HG03175 (cell line): ENCODE measurements around the gene SCMH1.

Source experiments
- ATAC-seq: cut with Tn5 transposase; IDR thresholded peaks from one replicate; pipeline ENCODE4 v1.9.1; 2021; ENCODE audit warnings: mild to moderate bottlenecking, moderate library complexity; ENCODE audit not compliant: unreplicated experiment

SCMH1 gene

DNA sequence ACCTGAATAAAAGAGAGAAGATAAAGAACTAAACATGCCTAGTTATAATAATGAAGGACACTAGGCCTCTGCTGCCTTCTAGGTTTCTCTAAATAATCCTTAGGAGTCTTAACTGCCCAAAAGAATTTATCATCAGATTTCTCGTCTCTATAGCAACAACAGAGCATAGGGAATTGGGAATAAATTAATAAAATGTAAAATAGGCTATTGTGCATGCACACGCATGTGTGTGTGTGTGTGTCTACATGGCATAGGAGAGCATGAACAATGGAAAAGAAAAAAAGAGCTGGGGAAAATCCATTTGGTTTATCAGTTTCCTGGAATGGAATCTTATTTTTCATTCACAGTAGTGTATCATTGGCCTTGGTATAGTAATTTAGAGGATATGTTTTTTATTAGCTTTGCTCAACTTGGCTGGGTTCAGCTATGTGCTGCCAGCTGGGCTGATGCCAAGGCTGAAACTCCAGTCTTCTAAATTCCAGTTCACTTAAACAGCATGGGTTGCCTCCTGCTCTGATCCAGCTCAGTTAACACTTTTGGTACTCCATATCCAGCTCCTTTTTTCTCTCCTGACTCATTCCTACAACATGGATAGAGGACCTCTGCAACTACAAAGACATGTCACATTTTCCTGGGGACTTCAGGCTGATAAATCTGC lies 140.0 kb downstream of the SCMH1 start:
- no peak for ATAC-seq

DNA sequence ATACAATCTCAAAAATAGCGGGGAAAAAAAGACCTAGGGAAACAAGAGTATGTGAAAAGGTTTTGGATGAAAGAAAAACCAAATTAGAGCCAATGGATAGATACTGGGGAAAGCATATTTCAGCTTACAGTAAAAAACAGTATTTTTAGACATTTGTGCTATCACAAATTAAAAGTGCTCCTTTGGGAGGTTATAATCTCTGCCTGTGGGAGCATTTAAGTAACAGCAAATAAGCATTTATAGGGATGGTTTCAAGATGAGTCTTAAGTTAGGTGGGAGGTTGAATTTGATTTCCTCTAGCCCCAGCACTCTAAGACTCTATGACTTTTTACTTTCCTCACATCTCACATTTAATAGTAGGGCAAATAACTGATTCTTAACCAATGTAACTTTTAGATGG lies 141.0 kb downstream of the SCMH1 start:
- ATAC-seq = no peak

DNA sequence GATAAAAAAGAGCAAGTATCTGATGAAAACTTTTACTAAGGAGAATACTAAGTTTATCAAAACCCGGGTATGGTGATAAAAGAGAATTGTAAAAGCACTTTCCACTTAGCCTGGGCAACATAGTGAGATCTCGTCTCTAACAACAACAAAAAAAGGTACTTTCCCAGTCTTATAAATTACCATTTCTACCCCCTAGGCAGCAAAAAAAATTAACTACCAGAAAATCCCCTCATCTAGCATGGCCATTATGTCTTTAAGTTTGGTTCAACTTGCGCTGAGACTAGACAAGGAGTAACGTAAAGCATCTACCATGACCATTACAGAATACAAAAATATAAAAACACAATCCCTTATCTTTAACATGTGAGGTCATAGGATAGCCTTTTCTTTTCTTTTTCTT lies 141.9 kb downstream of the SCMH1 start:
- ATAC-seq = no peak

DNA sequence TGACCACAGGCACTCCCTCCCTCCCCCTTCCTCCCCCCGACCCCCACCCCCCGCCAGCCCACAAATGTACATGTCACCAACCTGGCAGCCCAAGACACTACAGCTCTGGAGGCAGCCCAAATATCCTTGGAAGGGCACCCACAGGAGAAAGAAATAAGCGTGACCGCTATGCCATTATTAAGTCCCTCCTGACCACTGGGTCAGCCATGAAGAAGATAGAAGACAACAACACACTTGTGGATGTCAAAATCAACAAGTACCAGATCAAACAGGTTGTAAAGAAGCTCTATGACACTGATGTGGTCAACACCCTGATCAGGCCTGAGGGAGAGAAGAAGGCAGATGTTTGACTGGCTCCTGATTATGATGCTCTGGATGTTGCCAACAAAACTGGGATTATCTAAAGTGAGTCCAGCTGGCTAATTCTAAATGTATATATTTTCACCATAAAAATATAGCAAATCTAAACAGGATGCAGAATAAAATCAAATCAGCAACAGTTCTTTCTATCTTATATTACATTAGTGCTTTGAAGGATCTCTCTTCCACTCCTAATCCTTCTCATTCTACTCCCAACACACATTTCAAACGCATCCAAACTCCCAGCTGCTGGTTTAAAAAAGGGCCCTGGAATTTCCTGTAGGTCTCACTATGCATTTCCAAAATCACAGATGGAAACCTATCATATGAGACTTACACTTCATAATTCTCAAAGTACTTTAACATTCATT lies 143.2 kb downstream of the SCMH1 start:
- ATAC-seq = no peak

DNA sequence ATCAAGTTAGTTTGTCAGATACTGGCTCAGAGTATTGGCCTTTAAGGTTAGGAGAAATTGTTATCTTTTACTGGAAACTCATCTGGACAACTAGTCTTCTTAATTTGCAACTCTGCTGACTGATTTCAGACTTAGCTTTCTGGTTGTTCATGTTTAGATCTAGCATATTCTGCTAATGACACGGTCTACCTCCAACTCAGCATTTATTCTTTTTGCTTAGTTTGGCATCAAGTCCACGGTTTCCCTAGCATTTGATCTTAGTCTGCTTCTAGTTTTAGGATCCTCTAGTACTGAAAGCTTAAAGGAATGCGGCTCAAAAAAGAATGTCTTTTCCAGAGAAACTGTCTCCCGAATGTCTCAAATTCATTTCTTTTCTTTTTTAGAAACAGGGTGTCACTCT lies 145.0 kb downstream of the SCMH1 start:
- ATAC-seq = no peak

DNA sequence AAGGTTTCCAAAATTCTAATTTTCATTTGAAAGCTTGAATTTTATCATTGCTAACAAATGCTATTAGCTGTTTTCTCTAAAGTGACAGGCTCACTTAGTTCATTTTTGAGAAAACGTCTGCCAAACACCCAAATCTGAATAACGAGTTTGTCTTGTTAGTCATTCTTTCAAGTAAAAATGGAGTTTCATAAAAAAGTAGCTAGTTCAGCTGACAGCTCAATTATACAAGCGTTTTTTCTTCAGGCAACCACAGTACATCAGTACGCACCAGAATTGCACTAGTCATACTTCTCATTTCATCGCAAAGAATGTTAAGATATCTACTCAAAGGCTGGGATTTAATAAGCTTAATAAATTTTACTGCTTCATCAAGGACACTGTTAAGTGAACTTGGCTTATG lies 148.3 kb downstream of the SCMH1 start:
- ATAC-seq = no peak

DNA sequence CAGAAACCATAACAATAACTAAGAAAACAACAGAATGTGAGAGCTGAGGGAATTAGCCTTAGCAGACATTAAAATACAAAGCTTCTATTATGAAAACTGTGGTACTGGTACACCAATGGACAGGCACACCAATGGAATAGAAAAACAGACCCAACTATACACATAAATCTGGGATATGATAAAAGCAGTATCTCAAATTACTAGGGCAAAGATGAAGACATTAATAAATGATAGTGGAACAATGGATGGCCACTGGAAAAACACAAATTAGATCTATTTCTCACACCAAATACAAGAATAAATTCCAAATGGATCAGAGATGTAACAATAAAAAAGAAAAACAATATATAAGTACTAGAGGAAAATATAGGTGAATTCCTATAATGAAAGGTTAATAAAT lies 155.2 kb downstream of the SCMH1 start:
- no peak for ATAC-seq

DNA sequence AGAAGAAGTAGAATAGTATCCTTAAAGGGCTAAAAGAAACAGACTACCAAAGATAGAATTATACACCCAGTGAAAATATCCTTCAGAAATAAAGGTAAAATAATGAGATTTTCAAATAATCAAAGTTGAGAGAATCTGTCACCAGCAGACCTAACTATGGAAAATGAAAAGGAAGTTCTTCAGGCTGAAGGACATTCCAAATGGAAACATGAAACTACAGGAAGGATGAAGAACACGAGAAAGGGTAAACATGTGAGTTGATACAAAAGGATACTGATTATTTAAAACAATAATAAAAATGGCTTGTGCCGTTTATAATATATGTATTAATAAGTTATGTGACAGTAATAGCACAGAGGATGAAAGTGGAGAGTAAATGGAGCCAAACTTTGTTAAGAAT lies 163.5 kb downstream of the SCMH1 start:
- no peak for ATAC-seq

DNA sequence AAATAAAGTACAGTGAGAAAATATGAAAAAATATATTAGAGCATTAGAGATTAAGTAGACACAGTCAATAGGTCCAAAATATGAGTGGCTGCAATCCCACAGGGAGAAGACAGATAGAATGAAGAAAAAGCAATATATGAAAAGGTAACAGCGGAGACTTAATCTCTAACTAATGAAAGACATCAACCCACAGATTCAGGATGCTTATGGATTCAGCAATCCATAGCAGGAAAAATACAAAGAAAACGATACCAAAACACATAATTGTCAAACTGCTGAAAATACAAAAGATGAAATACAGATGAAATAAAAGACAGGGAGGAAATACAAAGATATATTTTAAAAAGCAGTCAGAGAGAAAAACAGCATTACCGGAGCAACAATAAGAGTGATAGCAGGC lies 163.9 kb downstream of the SCMH1 start:
- no peak for ATAC-seq

DNA sequence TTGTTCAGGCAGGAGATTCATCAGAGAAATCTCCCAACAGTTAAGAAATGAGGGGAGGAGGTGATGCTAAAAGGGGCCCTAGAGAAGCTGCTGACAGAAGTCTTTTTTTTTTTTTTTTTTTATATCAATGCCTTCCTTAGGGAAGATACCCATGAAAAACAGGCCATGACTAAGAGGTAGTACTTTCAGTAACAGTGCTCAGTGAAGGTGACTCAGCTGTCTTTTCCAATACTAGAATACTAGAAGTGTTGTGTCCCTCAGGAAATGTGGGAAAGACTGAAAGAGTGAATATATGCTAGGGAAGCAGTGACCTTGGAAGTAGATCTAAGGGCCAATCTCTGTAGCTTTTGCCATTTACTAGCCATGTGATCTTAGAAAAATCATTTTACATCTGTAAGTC lies 168.1 kb downstream of the SCMH1 start:
- no peak for ATAC-seq

DNA sequence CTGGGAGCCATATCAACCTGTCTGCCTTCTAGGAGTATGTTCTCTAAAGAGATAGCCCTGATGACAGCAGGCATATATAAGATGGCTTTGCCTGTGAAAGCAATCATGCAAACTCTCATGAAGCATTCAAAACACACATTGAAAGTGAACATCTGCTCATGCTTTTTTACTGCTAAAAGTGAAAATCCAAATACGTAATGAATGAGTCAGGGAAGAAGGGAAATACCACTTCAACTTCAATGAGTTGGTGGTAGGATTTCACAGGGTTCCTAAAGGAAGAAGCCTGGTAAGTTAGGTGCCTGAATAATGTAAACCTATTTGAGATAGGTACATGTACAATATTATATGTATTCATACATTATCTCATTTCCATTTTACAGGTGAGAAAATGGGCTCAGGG lies 170.1 kb downstream of the SCMH1 start:
- no peak for ATAC-seq

DNA sequence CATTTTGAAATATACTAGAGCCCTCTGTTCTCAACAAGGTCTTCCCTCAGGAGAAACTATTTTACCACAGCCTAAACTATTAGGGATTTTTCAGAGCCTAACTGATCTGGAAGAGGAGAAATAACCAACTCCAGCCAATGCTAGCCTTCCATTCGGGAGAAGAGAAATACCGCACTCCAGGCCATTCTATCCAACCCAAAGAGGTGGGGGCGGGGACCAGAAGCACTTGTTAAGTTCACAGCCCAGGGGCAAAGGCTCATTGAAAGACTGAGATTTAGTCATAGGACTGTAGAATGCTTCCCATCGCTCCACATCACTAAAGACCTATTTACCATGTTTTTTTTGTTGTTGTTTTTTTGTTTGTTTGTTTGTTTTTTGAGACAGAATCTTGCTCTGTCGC lies 185.2 kb downstream of the SCMH1 start:
- ATAC-seq = no peak

DNA sequence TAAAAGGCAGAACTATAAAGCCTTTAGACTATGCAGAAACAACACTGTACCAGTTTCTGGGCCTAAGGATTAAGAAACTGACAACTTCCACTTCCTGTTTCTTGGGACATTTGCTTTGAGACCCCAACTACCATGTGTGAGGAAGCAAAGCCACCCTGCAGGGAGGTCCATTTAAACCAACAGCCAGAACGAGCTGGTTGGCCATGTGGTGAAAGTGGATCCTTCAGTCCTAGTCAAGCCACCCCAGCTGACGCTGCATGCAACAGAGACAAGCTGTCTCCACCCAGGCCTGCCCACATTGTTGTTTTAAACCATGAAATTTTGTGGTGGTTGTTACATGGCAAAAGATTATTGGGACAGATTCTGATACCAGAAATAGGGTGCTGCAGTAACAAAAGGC lies 188.8 kb downstream of the SCMH1 start:
- ATAC-seq = no peak

DNA sequence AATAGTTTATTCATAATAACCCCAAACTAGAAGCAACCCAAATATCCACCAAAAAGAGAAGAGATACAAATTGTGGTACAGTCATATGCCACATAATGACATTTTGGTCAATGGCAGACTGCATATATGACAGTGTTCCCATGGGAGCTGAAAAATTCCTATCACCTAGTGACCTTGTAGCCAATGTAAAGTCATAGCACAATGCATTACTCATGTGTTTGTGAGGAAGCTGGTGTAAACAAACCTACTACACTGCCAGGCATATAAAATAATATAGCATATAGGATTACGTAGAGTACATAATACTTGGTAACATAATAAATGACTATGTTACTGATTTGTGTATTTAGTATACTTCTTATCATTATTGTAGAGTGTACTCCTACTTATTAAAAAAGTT lies 191.1 kb downstream of the SCMH1 start:
- no peak for ATAC-seq

DNA sequence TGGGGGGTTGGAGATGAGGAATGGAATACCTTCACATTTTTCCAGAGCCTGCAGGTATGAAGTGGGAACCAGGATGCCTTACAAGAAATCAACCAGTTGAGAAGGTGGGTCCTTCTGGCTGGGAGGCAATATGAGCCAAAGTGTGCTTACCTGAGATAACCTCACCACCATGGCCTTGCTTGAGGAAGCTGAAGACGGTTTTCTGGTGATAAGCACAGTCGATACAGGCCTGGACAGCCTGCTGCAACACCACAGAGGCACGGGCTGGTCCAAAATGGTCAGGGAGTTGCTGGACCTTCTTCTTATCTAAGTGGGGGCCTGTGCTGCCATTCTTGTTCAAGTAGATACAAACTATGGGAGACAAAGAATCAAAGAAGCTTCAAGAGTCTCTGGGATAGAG lies 193.6 kb downstream of the SCMH1 start:
- ATAC-seq = no peak

DNA sequence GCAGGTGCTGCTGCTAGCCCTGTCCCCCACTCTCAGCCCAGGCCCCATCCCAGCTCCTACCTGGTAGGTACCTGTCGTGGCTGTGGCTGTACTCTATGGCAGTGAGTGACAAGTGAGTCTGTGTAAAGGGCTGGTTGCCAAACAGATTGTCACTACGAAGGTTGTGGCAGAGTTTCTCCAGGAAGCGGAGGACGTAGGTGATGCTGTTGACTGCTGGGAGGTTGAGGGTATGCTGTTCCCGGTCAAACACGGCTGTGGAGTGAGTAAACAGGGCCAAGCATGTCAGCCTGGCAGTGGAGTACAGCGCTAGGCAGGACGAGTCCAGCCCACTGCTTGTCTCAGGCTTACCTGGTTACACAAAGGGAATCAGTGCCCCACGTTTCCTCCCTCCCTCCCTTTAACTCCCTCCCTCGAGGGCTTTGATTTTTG lies 195.7 kb downstream of the SCMH1 start:
- ATAC-seq = no peak

DNA sequence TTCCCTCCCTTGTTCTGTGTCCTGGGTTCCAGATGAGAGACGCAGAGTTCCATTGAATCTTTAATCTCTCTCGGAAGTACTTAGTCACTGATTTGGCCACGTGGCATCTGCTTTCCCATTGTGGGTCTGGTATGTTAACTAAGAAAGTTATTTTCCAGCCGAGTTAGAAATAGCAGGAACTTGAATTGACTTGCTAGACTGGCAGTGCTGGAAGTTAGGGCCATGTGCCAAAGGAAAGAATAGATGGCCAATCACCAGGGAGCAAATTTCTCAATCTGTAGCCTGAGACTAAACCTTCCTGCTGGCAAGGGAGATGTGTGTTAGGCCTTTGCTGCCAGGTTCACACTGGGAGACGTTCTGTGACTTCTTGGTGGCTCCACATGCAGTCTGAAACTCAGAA lies 196.4 kb downstream of the SCMH1 start:
- no peak for ATAC-seq

DNA sequence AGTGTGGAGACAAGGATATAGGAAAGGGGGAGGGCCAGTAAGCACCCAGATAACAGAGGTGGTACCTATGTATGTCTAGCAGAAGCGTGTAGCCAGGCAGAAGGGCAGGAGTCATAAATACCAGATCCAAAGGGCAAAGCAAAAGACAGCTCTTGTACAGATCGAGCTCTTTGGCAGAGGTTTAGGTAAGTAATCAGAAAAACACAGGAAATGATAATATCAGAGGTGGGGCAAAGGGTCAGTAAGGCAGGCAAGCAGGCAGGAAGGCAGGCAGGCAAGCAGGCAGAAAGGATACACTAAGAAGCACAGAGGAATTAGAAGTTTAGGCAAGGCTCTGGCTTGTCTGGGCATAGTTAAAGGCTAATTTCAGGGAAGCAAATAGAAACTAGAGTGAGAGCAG lies 197.9 kb downstream of the SCMH1 start:
- ATAC-seq = no peak

DNA sequence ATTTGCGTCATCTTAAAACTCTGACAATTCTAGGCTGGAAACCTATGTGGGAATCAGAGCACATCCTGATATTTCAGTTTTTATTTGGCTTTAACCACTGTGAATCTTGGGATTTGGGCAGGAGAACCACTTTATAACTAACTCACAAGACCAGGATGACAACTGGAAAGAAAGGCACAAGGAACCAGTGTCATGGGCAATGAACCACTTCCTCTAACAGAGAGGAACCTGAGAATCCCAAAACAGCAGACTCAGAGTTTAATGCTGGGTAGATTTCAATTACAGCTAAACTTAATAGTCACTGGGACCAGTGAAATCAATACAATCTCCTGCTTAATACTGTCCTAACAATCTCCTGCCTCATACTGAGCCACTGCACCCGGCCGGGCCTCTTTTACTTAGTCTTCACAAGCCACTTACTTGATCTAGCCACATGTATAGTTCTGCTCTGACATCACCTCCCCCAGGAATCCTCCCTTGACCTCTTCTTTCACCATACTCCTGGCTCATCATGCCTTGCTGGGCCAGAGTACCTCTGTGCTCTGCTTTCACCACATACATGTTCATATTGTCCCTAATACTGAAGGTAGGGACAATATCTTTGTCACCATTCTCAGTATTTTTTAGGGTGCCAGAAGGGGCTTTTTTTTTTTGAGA lies 200.4 kb downstream of the SCMH1 start:
- ATAC-seq = no peak

DNA sequence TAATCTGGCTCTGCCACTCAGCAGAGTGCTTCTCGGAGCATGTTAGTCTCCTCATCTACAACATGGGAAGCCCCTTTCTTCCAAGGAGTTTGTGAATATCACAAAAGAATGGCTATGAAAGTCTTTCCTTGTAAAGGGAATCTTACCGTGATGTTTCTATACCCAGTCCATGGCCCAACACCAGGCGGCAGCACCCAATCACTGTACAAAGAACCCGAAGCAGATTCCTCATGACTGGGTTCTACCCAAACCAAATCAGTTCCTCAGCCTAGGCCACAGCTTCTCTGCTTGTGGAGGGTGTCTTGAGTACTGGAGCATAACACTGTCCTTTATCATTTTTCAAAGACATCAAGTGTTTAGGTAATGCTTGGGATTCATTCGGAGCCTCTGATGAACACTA lies 204.0 kb downstream of the SCMH1 start:
- no peak for ATAC-seq

DNA sequence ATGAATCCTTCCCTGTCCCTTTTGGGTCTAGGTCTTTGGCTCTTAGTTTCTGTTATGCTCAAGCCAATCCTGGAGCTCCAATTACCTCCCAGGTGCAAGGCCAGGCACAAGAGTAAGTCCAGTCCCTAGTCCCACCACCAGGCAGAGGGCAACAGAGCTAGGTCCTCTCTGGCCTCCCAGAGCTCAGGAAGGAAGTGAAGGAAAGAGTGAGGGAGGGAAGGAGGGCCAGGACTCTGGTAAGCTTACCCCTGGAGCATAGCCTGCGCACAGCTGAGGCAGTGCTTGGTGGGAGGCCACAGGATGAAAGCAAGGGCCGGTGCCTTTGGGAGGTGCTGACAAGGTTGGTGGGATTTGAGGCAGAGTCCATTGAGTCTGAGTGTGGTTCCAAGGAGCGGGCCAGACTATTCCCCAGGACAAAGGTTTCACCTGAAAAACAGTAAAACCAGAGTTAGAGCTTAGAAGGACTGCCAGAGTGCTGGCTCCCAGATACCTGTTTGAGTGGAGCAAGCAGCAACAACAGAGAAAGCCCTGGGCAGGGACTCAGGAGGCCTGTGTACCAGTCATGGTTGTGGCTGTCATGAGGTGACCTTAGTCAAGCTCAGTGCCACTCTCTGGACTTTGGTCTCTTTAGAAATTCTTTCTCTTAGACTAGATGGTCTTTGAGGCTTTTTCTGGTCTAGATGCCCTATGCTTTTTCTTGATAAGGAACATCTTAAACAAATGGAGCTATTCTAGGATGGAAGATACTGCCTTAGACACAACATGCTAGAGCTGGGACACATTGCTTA lies 204.8 kb downstream of the SCMH1 start:
- no peak for ATAC-seq

DNA sequence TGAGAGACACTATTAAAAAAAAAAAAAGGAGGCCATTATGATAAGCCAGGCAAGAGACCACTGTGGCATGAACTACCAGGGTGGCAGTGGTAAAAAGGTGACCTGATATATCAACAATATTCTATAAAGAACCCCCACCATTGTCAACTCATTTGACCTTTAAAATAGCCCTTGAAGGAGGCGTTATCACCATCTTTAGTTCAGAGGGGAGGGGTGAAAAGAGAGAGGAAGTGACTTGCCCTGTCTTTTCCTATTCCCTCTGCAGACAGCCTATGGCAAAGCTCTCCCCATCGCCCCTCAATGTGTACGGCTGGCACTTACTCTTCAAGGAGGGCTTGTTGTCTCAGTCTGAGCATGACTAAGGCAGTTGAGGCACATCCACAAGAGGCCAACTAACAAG lies 208.8 kb downstream of the SCMH1 start:
- ATAC-seq = no peak
